HepG2 (cell line): ENCODE results near the gene ABCB10. TPM values are rescaled to one million over a fixed set of nuclear protein-coding genes. Genes with fewer than 3 reads are reported as not detected.

Source experiments
- ARHGAP35 ChIP-seq: sonication (generic); formaldehyde crosslinking; IDR thresholded peaks from 2 replicates; pipeline ENCODE4 v1.9.0; 2022; ENCODE audit warnings: mild to moderate bottlenecking, inconsistent platforms, moderate library complexity, missing genetic modification reagents, borderline replicate concordance
- ATF7-NPFF ChIP-seq: sonication (generic); formaldehyde crosslinking; IDR thresholded peaks from 2 replicates; pipeline ENCODE4 v1.8.1; 2023; ENCODE audit warnings: mild to moderate bottlenecking, low read depth, missing genetic modification reagents, moderate library complexity
- E2F2 ChIP-seq: sonication (generic); formaldehyde crosslinking; IDR thresholded peaks from 2 replicates; pipeline ENCODE4 v1.4.0; 2020; ENCODE audit warnings: missing genetic modification reagents, borderline replicate concordance
- FOXC1 ChIP-seq: sonication (generic); formaldehyde crosslinking; IDR thresholded peaks from 2 replicates; pipeline ENCODE4 v1.8.0; 2022; ENCODE audit warnings: mild to moderate bottlenecking, missing genetic modification reagents, borderline replicate concordance
- HNRNPH1 ChIP-seq: fragments of 200-400 bp; formaldehyde crosslinking; optimal IDR thresholded peaks from 2 replicates; pipeline ENCODE3; 2017; ENCODE audit warnings: mild to moderate bottlenecking, low read depth, low read length
- IKZF5 ChIP-seq: IDR thresholded peaks from 2 replicates; pipeline ENCODE4 v1.6.1; 2018; ENCODE audit warnings: missing genetic modification reagents, mild to moderate bottlenecking, missing compliant biosample characterization
- TMF1 ChIP-seq: sonication (generic); formaldehyde crosslinking; IDR thresholded peaks from 2 replicates; pipeline ENCODE4 v1.8.1; 2022; ENCODE audit warnings: low read depth, missing genetic modification reagents
- ZNF598 ChIP-seq: sonication (generic); formaldehyde crosslinking; IDR thresholded peaks from 2 replicates; pipeline ENCODE4 v1.5.1; 2020; ENCODE audit warnings: mild to moderate bottlenecking, missing genetic modification reagents, borderline replicate concordance
- ZNF629 ChIP-seq: sonication (generic); formaldehyde crosslinking; conservative IDR thresholded peaks from 2 replicates; pipeline ENCODE4 v1.5.0; 2020; ENCODE audit warnings: missing genetic modification reagents
- ZNF646 ChIP-seq: sonication (generic); formaldehyde crosslinking; IDR thresholded peaks from 2 replicates; pipeline ENCODE4 v1.9.0; 2021; ENCODE audit warnings: mild to moderate bottlenecking, missing genetic modification reagents
- ZNF839 ChIP-seq: sonication (generic); formaldehyde crosslinking; IDR thresholded peaks from 2 replicates; pipeline ENCODE4 v1.4.0; 2020; ENCODE audit warnings: missing genetic modification reagents, mild to moderate bottlenecking, borderline replicate concordance
- polyA plus RNA-seq, 8 experiments: library from polyadenylated mRNA; depleted of rRNA in 3 of 8; stranded (reverse) in 7 of 8; unstranded in 1 of 8; fragments of >200 nt; fragmentation: Illumina TruSeq in 4 of 8; extraction: Trizol in 4 of 8; gene quantifications; 2 replicates each; pipeline versions ENCODE4 v1.2.1 to v1.2.3, GENCODE V29; 2011 to 2016; ENCODE audit warnings: low read depth in 4 of 8, missing spikeins in 1 of 8, mixed read lengths in 1 of 8; ENCODE audit not compliant: insufficient read depth in 1 of 8
- total RNA-seq, 5 experiments: library from RNA; depleted of rRNA; stranded (reverse); fragments of >200 nt; fragmentation: Illumina TruSeq; extraction: Trizol; gene quantifications; 2 replicates each; pipeline ENCODE4 v1.2.3, GENCODE V29; 2016; ENCODE audit warnings: low read depth in 1 of 5

ABCB10 gene
- total and polyA plus RNA-seq, 2 of the 13 experiments (the other 11 are each of a cell fraction or from before 2014, with no cell fraction given) = 11.2 to 28.9 TPM

GRCh38 chr1:229507951-229508822, 50.3 kb downstream of the ABCB10 start, which contains the start of gene NUP133 (continued):
- TF ChIP-seq ZNF646 (CRISPR knock-in tag) = peak; percentile 60
- no peak for TF ChIP-seq ZNF629 (CRISPR knock-in tag)
- no peak; the same call in 1 of the 2 replicates for TF ChIP-seq E2F2 (CRISPR knock-in tag)
- peak; percentile 75; the same call in 1 of the 2 replicates for TF ChIP-seq IKZF5 (CRISPR knock-in tag)
- TF ChIP-seq FOXC1 (CRISPR knock-in tag) = no peak
- peak; percentile 69; the same call in 1 of the 2 replicates for TF ChIP-seq ATF7-NPFF (CRISPR knock-in tag)
- TF ChIP-seq ARHGAP35 (CRISPR knock-in tag) = no peak; the same call in 1 of the 2 replicates
- no peak for TF ChIP-seq TMF1 (CRISPR knock-in tag)
- no peak; the same call in 1 of the 2 replicates for TF ChIP-seq ZNF598 (CRISPR knock-in tag)
- TF ChIP-seq ZNF839 (CRISPR knock-in tag) = no peak
- TF ChIP-seq HNRNPH1 = no peak
